ENCODE measurements around the gene DDX31.

DDX31 gene

GRCh38 chr9:132552041-132552440 lies 117.7 kb downstream of the DDX31 start:
- Histone ChIP-seq H3K27ac (replicated peaks; ENCODE audit: low read length) (no peak overlapping the region), H3K79me1 (ENCODE audit: low read depth, low read length) (no peaks in the 10 kb centered on the region), H2BK15ac (ENCODE audit: low read length) (peak overlapping the region; percentile 70), H4K91ac (ENCODE audit: low read depth, low read length, poor library complexity) (no peak overlapping the region), H3K18ac (ENCODE audit: low read length) (peak overlapping the region; percentile 94), H2BK5ac (ENCODE audit: low read length) (peak overlapping the region; percentile 85), H3K14ac (ENCODE audit: low read length) (no peak overlapping the region), H3K4me2 (ENCODE audit: insufficient read depth, low read length, poor library complexity, severe bottlenecking) (no peak overlapping the region), H3K4me3 (ENCODE audit: low read length in 2 of 2) (no peak overlapping the region), H2AFZ (ENCODE audit: low read length) (no peak overlapping the region), H3K9ac (ENCODE audit: low read depth, low read length, poor library complexity) (no peak overlapping the region), H2AK5ac (ENCODE audit: low read depth, low read length) (peak overlapping the region; percentile 96), H3K23ac (ENCODE audit: low read depth, low read length, poor library complexity) (no peak overlapping the region), H3K4ac (ENCODE audit: low read length) (no peak overlapping the region), H4K8ac (ENCODE audit: low read depth, low read length) (no peak overlapping the region), H3K4me1 (ENCODE audit: control insufficient read depth in 2 of 2, insufficient read depth in 1 of 2, low read depth in 1 of 2, low read length in 2 of 2) (peaks cover 29 to 37% of the 10 kb centered on the region in 2 donors), H2BK12ac (ENCODE audit: low read length) (no peak overlapping the region), H3K36me3 (replicated peaks in 1 of 2; ENCODE audit: control insufficient read depth in 2 of 2, insufficient read depth in 2 of 2, low read length in 2 of 2) (no peaks in the 10 kb centered on the region), H3K27me3 (ENCODE audit: control insufficient read depth in 3 of 3, insufficient read depth in 3 of 3, low read depth in 1 of 3, low read length in 3 of 3) (peaks cover 0 to 9% (median 0%) of the 10 kb centered on the region in 3 experiments), H2BK120ac (ENCODE audit: low read depth, low read length) (peak overlapping the region; percentile 69), H3K9me3 (replicated peaks in 1 of 2; ENCODE audit: control insufficient read depth in 2 of 2, insufficient read depth in 1 of 2, low read depth in 1 of 2, low read length in 2 of 2) (no peaks in the 10 kb centered on the region)
- no peak for DNase-seq (ENCODE audit: low spot score)
- WGBS, 2 donors (ENCODE audit: extremely low coverage in 2 of 2, insufficient read length in 2 of 2, insufficient replicate concordance in 1 of 2), result no CpG with 5 or more reads among the region's 12 CpGs

GRCh38 chr9:132551556-132551955 lies 118.2 kb downstream of the DDX31 start:
- H3K4me1 ChIP-seq (ENCODE audit: control insufficient read depth in 2 of 2, insufficient read depth in 1 of 2, low read depth in 1 of 2, low read length in 2 of 2), result peaks cover 31 to 40% of the 10 kb centered on the region in 2 donors
- no CpG with 5 or more reads among the region's 13 CpGs for WGBS, 2 donors (ENCODE audit: extremely low coverage in 2 of 2, insufficient read length in 2 of 2, insufficient replicate concordance in 1 of 2)

GRCh38 chr9:132548751-132549640 lies 120.8 kb downstream of the DDX31 start:
- no peak overlapping the region for H3K23ac ChIP-seq (ENCODE audit: low read depth, low read length, poor library complexity)
- H3K4me2 ChIP-seq (ENCODE audit: insufficient read depth, low read length, poor library complexity, severe bottlenecking), result no peak overlapping the region
- no peak overlapping the region for H3K27ac ChIP-seq (replicated peaks; ENCODE audit: low read length)
- no CpG with 5 or more reads among the region's 17 CpGs for WGBS, 2 donors (ENCODE audit: extremely low coverage in 2 of 2, insufficient read length in 2 of 2, insufficient replicate concordance in 1 of 2)
- H3K14ac ChIP-seq (ENCODE audit: low read length), result no peak overlapping the region
- DNase-seq (ENCODE audit: low spot score), result no peak
- H3K9ac ChIP-seq (ENCODE audit: low read depth, low read length, poor library complexity), result no peak overlapping the region
- H4K91ac ChIP-seq (ENCODE audit: low read depth, low read length, poor library complexity), result no peak overlapping the region
- H2BK120ac ChIP-seq (ENCODE audit: low read depth, low read length), result no peak overlapping the region
- peaks cover 25 to 31% of the 10 kb centered on the region in 2 donors for H3K4me1 ChIP-seq (ENCODE audit: control insufficient read depth in 2 of 2, insufficient read depth in 1 of 2, low read depth in 1 of 2, low read length in 2 of 2)
- no peaks in the 10 kb centered on the region for H3K36me3 ChIP-seq (replicated peaks in 1 of 2; ENCODE audit: control insufficient read depth in 2 of 2, insufficient read depth in 2 of 2, low read length in 2 of 2)
- no peak overlapping the region for H4K8ac ChIP-seq (ENCODE audit: low read depth, low read length)
- H3K4me3 ChIP-seq (ENCODE audit: low read length in 2 of 2), result peak overlapping the region in 1 of 2 donors; percentile 26
- H2AFZ ChIP-seq (ENCODE audit: low read length), result peak overlapping the region; percentile 80
- peaks cover 0 to 14% (median 0%) of the 10 kb centered on the region in 3 experiments for H3K27me3 ChIP-seq (ENCODE audit: control insufficient read depth in 3 of 3, insufficient read depth in 3 of 3, low read depth in 1 of 3, low read length in 3 of 3)
- no peaks in the 10 kb centered on the region for H3K9me3 ChIP-seq (replicated peaks in 1 of 2; ENCODE audit: control insufficient read depth in 2 of 2, insufficient read depth in 1 of 2, low read depth in 1 of 2, low read length in 2 of 2)
- no peaks in the 10 kb centered on the region for H3K79me1 ChIP-seq (ENCODE audit: low read depth, low read length)
- no peak overlapping the region for H2BK12ac ChIP-seq (ENCODE audit: low read length)
- H3K4ac ChIP-seq (ENCODE audit: low read length), result no peak overlapping the region
- no peak overlapping the region for H2BK15ac ChIP-seq (ENCODE audit: low read length)
- H2AK5ac ChIP-seq (ENCODE audit: low read depth, low read length), result no peak overlapping the region
- no peak overlapping the region for H3K18ac ChIP-seq (ENCODE audit: low read length)
- H2BK5ac ChIP-seq (ENCODE audit: low read length), result no peak overlapping the region

More at GRCh38 chr9:132551556-132551955, 118.2 kb downstream of the DDX31 start:
- no peak overlapping the region for H3K27ac ChIP-seq (replicated peaks; ENCODE audit: low read length)
- H3K79me1 ChIP-seq (ENCODE audit: low read depth, low read length), result no peaks in the 10 kb centered on the region
- no peak overlapping the region for H2AFZ ChIP-seq (ENCODE audit: low read length)
- peak overlapping the region; percentile 85 for H2BK5ac ChIP-seq (ENCODE audit: low read length)
- H2BK120ac ChIP-seq (ENCODE audit: low read depth, low read length), result no peak overlapping the region
- H3K27me3 ChIP-seq (ENCODE audit: control insufficient read depth in 3 of 3, insufficient read depth in 3 of 3, low read depth in 1 of 3, low read length in 3 of 3), result peaks cover 0 to 5% (median 0%) of the 10 kb centered on the region in 3 experiments
- no peak overlapping the region for H3K4me2 ChIP-seq (ENCODE audit: insufficient read depth, low read length, poor library complexity, severe bottlenecking)
- no peak overlapping the region for H4K8ac ChIP-seq (ENCODE audit: low read depth, low read length)
- H3K4ac ChIP-seq (ENCODE audit: low read length), result no peak overlapping the region
- no peak overlapping the region for H3K23ac ChIP-seq (ENCODE audit: low read depth, low read length, poor library complexity)
- H3K9me3 ChIP-seq (replicated peaks in 1 of 2; ENCODE audit: control insufficient read depth in 2 of 2, insufficient read depth in 1 of 2, low read depth in 1 of 2, low read length in 2 of 2), result no peaks in the 10 kb centered on the region
- no peaks in the 10 kb centered on the region for H3K36me3 ChIP-seq (replicated peaks in 1 of 2; ENCODE audit: control insufficient read depth in 2 of 2, insufficient read depth in 2 of 2, low read length in 2 of 2)
- DNase-seq (ENCODE audit: low spot score), result no peak
- H3K14ac ChIP-seq (ENCODE audit: low read length), result no peak overlapping the region
- peak overlapping the region; percentile 96 for H2AK5ac ChIP-seq (ENCODE audit: low read depth, low read length)
- peak overlapping the region; percentile 94 for H3K18ac ChIP-seq (ENCODE audit: low read length)
- H4K91ac ChIP-seq (ENCODE audit: low read depth, low read length, poor library complexity), result no peak overlapping the region
- no peak overlapping the region for H3K4me3 ChIP-seq (ENCODE audit: low read length in 2 of 2)
- no peak overlapping the region for H2BK12ac ChIP-seq (ENCODE audit: low read length)
- peak overlapping the region; percentile 70 for H2BK15ac ChIP-seq (ENCODE audit: low read length)
- H3K9ac ChIP-seq (ENCODE audit: low read depth, low read length, poor library complexity), result no peak overlapping the region

DNA sequence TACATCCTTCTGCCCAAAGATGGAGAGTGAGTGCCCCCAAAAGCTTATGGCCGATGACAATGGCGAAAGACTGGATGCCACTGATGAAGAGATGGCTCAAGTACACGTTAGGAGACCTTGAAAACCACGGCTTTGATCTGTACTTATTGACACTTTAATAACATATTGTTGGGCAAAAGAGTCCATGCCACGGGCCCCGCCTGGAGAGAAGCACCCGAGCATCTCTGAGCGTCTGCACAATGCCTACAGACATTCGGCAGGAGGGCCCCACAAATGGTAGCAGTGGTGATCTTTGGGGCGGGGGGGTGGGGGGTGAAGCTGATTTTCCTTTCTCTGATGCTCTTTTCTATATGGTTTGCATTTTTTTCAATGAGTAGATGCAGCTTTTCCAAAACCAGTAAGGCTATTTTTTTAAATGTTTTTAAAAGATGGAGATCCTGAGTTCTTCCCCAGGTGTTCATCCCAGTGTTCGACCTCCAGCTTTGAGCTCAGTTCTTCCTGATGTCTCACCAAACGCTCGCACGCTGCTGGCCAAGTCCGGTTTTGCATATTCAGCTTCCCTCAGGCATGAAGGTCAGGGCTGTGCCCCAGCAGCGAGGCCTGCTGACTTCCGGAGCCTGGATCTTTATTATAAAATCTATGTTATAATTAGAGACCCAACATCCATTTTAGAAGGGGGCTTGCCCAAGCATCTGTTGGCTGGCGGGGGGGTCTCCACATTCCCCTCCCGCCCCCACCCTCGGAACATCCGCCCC lies 121.6 kb downstream of the DDX31 start:
- Histone ChIP-seq H2BK12ac (ENCODE audit: low read length) (peak overlapping the region; percentile 76), H2BK120ac (ENCODE audit: low read depth, low read length) (no peak overlapping the region), H3K4me1 (ENCODE audit: control insufficient read depth in 2 of 2, insufficient read depth in 1 of 2, low read depth in 1 of 2, low read length in 2 of 2) (peaks cover 31 to 33% of the 10 kb centered on the region in 2 donors), H3K79me1 (ENCODE audit: low read depth, low read length) (no peaks in the 10 kb centered on the region), H4K91ac (ENCODE audit: low read depth, low read length, poor library complexity) (no peak overlapping the region), H3K9me3 (replicated peaks in 1 of 2; ENCODE audit: control insufficient read depth in 2 of 2, insufficient read depth in 1 of 2, low read depth in 1 of 2, low read length in 2 of 2) (no peaks in the 10 kb centered on the region), H3K23ac (ENCODE audit: low read depth, low read length, poor library complexity) (no peak overlapping the region), H3K27me3 (ENCODE audit: control insufficient read depth in 3 of 3, insufficient read depth in 3 of 3, low read depth in 1 of 3, low read length in 3 of 3) (peaks cover 0 to 22% (median 0%) of the 10 kb centered on the region in 3 experiments), H3K18ac (ENCODE audit: low read length) (peak overlapping the region; percentile 81), H3K9ac (ENCODE audit: low read depth, low read length, poor library complexity) (no peak overlapping the region), H3K4me2 (ENCODE audit: insufficient read depth, low read length, poor library complexity, severe bottlenecking) (no peak overlapping the region), H2AK5ac (ENCODE audit: low read depth, low read length) (peak overlapping the region; percentile 98), H3K14ac (ENCODE audit: low read length) (no peak overlapping the region), H4K8ac (ENCODE audit: low read depth, low read length) (no peak overlapping the region), H2AFZ (ENCODE audit: low read length) (peak overlapping the region; percentile 80), H3K4ac (ENCODE audit: low read length) (no peak overlapping the region), H2BK5ac (ENCODE audit: low read length) (peak overlapping the region; percentile 58), H3K4me3 (ENCODE audit: low read length in 2 of 2) (peak overlapping the region in 1 of 2 donors; percentile 26), H3K27ac (replicated peaks; ENCODE audit: low read length) (no peak overlapping the region), H2BK15ac (ENCODE audit: low read length) (peak overlapping the region; percentile 97), H3K36me3 (replicated peaks in 1 of 2; ENCODE audit: control insufficient read depth in 2 of 2, insufficient read depth in 2 of 2, low read length in 2 of 2) (no peaks in the 10 kb centered on the region)
- no peak for DNase-seq (ENCODE audit: low spot score)
- no CpG with 5 or more reads among the region's 21 CpGs for WGBS, 2 donors (ENCODE audit: extremely low coverage in 2 of 2, insufficient read length in 2 of 2, insufficient replicate concordance in 1 of 2)
